HG02884 (cell line): ENCODE measurements around the gene SPATA19.
"Not testable (repeated sequence)": the region's sequence is repeated elsewhere in the genome, so short reads cannot be mapped to it uniquely, and the experiment has no call there.

Experiments used
- ATAC-seq: cut with Tn5 transposase; IDR thresholded peaks from one replicate; pipeline ENCODE4 v1.9.1; 2021; ENCODE audit warnings: mild to moderate bottlenecking, moderate library complexity; ENCODE audit not compliant: unreplicated experiment

The SPATA19 gene, protein sequence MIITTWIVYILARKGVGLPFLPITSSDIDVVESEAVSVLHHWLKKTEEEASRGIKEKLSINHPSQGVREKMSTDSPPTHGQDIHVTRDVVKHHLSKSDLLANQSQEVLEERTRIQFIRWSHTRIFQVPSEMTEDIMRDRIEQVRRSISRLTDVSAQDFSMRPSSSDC

DNA sequence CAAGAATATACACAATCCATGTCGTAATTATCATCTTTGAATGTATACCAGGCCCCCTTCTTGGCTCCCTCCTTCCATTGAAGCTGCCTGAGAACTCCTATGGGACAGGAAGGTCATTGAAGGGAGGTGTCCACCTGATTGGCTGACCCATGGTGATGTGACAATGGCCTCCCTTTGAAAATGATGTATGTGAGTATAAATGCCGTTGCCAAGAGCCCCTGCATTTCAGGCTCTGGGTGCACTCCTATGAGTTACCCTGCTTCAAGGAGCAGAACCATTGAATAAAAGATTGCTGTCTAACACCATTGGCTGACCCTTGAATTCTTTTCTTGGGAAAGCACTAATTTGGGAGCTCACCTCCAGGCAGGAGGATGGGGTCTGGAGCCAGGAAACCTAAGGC lies at the start of gene SPATA19:
TSS of gene SPATA19 (minus strand) at position 101 of the 400 bp plus-strand sequence. CDS start at position 34, 67 bp downstream.
- ATAC-seq: no peak

DNA sequence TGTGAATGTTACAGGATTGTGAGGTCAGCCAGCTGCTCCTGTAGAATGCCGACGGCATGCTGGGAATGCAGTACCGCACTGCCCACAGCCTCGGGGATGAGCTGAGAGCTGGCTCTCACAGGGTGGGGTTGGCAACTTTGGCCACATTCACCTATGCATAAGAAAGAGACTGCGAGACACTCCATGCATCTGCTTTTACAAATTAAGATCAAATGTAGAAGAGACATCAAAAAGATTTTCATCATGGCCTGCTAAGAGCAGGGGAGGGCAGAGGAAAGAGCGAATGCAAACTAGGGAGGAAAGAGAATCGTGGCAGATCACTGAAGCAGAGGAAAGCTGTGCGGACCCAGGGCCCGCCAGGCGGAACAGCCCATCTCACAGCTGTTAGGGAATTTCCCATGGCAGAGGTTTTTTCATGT lies 49.8 kb upstream of the SPATA19 start:
- ATAC-seq: peak; percentile 53

DNA sequence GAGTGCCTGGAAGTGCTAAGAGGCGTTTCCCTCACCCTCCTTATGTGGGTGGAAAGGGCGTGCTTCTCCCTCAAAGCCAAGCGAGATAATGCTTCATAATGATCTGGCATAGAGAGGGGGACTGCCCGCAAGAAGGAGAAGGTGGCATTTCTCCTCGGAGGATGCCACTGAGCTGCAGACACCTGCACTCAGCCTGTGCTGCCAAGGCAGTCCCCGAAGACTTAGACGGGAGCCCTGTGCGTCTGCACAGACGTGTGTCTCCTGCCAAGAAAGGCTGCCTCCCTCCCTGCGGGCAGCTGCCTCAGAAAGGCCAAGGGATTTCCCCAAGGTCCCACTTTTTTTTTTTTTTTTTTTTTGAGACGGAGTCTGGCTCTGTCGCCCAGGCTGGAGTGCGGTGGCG lies 48.1 kb upstream of the SPATA19 start:
- no peak for ATAC-seq

DNA sequence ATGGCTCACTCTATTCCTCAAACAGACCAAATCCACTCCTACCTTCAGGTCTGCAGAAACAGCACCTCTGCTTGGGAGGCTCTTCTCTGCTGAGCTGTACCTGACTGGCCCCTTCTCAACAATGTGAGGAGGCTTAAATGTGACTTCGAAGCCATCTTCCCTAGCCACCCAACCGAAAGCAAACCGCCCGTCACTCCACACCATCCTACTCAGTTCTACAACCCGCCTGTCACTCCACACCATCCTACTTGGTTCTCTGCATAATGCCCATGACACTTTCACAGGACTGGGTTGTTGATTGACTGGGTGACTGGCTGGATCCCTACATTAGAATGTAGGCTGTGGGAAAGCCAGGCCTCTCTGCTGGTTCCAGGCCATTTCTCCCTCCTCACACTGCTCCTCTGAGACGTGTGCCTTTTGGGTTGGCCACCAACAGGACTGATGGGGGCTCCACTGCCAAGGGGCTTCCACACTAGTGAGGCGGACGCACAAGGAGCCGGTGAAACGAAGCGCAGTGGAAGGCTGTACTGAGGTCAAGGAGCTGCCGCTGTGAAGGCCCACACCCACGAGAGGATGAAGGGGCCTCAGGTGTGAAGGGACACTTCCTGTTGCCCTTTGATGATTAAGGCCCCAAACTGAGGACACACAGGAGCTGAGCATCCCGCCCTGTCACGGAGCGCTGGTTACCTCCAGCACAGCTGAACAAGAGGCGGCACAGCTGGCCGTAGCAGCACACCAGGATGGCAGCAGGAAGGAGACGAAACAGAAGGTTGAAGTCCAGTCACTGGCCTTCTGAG lies 47.5 kb upstream of the SPATA19 start:
- ATAC-seq: no peak

DNA sequence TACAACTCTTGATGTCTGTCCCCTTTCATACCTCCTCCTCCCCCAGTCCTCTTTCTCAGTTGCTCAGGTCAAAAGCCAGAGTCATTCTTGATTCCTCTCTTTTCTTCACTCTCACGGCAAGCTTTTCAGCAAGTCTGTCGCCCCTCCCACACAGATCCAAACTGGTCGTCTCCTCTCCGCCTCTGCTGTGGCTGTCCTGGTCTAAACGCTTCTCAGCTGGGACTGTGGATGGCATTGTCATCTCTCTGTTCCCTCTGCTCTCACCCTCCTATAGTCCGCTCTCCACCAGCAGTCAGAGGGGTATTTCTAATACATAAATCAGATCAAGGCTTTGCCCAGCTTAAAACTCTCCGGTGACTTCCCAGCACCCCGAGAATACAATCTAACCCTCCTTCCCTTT lies 46.8 kb upstream of the SPATA19 start:
- ATAC-seq: no peak

DNA sequence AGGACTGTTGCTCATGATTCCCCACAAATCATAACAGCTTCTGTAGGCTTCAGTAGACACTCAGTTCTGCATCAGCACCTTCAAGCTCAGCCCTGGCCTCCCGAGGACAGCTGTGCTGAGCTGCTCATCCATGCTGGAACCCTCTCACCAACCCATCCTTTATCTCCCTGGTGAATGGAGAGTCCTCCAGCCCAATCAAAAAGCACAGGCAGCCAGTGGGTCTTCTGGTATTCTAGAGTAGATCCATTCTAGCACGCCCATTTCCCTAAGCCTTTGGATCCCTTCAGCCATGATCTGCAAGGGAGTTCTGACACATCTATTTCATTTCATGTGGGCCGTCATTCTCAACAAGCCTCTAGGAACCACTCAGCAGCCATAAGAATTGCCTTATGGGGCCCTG lies 44.6 kb upstream of the SPATA19 start:
- no peak for ATAC-seq

DNA sequence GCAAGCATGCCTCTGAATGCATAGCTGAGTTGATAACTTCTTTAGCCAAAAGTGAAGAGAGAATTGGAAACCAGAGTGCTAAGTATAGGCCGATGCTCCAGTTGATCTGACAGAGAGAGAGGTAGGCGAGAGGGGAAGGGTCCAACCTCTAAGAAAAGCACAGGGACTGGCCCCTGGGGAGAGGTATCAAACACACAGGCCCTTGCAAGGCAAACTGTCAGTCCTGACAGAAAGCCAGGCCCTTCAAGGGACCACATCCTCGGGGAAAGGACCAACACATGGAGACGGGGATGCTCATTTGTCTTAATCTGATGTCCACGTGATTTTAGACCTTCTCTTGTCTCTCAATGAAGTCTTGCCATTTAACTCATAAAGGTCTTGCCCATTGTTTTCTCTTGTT lies 43.9 kb upstream of the SPATA19 start:
- ATAC-seq: no peak

DNA sequence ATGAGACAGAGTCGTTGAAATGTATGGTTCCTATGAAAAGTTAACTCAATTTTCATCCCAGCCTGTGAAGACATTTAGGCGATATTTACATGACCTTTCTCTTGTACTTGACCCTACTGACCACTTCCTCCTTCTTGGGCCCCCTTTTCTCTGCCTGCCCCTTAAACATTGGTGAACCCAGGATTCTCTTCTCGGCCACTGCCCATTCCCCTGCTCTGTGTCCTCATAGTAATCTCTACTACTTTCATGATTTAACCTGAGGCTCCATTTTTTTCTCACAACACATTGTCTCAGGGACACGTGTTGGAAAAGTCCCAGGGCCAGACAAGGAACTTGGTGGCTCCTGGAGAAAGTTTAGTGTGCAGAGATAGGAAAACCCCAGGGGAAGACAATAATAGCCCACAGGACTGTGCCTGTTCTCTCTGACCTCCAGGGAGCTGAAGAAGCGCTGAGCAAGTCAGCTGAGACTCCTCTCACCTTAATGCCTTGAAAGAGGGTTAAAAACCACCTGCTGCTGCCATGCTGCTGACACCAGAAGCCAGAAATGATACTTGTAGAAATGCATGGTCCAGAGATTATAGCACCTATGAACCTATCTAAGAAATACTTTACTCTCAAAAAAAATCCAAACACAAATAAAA lies 42.5 kb upstream of the SPATA19 start:
- no peak for ATAC-seq

DNA sequence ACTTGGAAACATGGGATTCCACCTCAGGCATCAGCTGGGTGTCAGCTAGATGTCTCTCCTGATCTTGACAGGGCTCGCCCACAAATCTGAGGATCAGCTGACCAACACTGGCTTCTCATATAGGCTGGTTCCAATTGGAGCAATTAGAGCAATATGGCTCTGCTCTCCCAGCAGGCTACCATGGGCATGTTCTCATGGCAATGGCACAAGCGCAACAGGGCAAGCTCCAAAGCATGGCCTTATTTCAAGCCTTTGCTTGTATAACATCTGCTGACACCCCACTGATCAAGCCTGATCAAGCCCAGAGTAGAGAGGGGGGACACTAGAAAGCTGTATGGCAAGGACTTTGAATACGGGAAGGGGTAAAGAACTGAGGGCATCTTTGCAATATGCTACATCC lies 40.7 kb upstream of the SPATA19 start:
- ATAC-seq: no peak

DNA sequence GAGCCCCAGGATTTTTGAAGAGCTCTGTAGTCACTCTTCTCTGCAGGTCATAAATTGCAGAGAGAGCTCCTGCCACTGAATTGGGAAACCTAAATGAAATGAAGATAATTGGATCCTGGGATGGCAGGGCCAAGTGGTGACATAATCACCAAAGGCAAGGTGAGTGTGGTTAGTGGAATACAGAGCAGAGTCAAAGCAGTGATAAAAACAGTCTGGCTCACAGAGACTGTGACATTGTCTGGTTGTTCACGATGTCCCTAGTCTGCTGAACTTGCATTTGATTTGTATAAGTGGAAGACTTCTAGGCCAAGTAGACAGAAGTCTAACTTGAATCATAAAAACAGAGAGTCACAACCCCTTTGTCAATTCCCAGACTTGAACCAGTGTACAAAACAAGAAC lies 26.8 kb upstream of the SPATA19 start:
- ATAC-seq: no peak

DNA sequence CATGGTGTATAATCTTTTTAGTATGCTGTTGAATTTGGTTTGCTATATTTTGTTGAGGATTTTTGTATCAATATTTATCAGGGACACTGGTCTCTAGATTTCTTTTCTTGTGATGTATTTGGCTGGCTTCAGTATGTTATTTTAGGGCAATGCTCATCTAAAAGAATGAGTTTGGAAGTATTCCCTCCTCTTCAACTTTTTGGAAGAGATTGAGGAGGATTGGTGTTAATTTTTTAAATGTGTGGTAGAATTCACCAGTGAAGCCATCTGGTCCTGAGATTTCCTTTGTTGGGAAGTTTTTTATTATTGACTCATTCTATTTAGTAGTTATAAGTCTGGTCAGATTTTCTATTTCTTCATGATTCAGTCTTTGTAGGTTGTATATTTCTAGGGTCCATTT lies 22.1 kb upstream of the SPATA19 start:
- no peak for ATAC-seq

DNA sequence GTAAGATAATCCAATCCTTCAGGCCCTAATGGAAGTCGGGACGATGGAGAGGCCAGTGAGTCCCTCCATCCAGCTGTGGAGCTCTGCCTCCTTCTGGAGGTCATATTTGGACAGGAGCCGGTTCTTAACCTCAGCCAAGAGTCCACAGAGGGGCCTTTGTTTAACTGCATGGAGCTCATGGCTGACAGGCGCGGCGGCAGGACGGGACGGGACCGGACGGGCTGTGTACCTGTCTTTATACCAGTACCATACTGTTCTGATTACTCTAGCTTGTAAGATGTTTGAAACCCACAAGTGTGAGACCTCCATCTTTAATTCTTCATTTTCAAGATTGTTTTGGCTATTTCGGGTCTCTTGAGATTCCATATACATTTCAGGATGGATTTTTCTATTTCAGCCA lies 20.2 kb upstream of the SPATA19 start:
- no peak for ATAC-seq

DNA sequence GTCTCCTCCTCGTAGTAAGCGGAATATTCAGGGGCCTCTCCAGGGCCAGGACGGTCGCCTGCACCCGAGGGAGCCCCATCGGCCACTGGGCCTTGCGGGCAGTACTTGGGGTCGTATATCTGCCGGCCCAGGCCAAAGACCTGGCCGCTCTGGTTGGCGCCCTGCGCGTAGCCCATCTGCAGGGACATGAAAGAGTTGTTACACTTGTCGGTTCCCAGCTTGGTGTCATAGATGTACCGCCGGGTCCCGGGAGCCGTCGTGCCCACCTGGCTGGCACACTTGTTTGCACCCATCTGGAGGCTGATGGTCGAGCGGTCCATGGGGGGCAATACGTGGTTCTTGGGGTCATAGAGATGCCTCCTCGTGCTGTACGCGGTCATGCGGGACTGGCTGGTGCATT lies 19.4 kb upstream of the SPATA19 start:
- no peak for ATAC-seq

DNA sequence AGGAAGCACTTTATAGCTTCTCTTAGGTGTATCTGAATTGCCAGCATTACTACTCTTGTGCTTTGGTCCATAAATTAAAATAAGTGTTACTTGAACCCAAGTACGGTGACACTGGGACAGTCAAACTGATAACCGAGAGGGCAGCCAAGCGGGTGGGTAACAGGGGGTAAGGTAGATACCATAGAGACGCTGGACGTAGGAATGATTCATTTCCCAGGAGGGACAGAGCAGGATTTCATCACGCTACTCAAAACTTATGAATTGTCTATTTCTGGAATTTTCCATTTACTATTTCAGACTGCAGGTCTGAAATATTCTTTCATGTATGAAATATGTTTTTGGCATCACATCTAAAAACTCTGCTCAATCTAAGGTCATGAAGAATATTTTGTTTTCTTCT lies 14.8 kb upstream of the SPATA19 start:
- no peak for ATAC-seq

DNA sequence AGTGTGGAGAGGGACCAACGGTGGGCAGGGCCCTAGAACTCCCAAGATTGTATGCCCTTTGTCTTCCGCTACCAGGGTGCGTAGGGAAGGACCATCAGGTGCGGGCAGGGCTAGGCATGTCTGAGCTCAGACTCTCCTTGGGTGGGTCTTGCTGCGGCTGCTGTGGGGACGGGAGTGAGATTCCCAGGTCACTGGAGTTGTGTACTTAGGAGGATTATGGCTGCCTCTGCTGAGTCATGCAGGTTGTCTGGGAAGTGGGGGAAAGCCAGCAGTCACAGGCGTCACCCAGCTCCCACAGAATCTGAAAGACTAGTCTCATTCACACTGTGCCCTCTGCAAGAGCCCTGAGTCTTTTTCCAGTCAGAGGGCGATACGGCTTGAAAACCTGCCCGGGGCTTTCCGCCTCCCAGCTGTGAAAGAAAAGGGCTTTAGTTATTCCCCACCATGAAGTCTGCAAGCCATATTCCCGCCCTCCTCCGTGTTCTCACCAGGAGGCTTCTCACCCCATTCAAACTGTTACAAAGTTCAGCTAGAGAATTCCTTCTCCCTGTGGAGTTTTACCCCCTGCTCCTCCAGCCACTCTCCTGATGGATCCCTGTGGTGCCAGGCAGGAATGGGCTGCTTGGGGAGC lies 9.1 kb upstream of the SPATA19 start:
- ATAC-seq: not testable (repeated sequence)

DNA sequence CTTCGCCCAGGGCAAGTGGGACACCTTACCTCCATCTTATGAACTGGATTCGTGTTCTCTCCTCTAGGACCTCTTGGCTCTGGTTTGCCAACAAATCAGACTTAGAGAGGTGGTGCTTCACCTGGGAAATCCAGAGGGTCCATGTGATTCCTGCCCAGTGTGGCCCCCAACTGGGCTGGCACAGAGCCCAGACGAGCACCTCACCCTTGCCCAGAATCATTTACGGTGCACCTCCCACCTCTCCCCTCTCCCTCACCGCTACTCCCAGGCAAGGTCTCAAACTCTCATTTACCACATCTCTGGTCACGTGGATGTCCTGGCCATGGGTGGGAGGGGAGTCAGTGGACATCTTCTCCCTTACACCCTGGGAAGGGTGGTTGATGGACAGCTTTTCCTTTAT lies 1.1 kb downstream of the SPATA19 start:
- no peak for ATAC-seq

DNA sequence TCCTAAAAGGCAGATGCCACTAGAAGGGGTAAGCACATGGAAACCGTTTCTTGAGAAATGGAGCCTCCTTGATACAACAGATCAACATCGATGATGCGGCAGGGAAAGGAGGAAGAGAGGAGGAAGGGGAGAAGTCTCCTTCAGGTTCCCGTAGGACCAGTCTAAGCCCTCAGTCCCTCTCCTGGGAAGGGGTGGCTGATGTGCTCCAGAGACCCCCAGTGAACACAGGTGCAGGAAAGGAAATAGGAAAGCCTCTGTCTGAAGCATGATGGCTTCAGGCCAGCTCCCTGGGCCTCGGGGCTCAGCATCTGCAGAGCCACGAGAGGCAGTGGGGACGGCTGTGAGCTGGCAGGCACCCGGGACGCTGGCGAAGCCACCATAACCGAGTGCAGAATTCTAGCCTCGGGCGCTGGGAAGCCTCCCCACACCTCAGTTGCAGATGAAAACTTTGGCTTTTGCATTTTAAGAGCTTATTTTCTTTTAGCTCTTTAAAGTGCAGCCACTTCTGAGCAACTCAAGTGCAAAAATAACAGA lies 1.8 kb downstream of the SPATA19 start:
- ATAC-seq: no peak

DNA sequence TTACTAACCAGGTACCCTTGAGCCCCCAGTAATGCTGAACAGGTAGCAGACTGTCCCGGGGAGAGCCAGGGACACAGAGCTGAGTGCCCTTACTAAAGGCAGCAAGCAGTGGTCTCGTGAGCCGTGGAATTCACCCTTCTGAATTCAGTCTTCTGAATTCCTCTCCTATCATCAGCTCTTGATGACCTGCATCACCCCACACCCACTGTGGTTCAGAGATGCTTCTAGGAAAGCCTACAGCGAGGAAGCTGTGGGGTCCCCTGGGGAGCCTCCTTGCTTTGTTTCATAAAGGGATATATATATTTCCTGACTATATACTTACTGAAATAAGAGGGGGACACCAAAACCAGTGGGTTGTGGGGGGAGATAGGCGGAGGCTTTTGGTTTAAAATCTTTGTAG lies 2.6 kb downstream of the SPATA19 start:
- no peak for ATAC-seq

DNA sequence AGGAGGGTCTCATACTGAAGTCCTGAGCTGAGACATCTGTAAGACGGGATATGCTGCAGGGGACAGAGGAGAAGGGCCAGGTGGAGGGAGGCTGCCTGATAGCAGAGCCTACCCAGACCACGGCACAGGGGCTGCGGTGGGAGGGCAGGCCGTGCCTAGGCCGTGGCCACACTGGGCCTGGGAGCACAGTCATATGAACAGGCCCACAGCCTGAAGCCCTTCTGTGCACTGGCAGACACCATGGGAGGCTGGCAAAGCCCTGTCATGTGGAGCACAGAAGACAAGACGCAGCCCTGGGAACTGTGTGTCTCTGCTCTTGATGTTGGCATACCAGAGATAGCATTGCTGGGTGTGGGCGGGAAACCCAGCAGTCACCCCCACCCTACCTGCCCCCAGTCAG lies 3.3 kb downstream of the SPATA19 start:
- ATAC-seq: no peak

DNA sequence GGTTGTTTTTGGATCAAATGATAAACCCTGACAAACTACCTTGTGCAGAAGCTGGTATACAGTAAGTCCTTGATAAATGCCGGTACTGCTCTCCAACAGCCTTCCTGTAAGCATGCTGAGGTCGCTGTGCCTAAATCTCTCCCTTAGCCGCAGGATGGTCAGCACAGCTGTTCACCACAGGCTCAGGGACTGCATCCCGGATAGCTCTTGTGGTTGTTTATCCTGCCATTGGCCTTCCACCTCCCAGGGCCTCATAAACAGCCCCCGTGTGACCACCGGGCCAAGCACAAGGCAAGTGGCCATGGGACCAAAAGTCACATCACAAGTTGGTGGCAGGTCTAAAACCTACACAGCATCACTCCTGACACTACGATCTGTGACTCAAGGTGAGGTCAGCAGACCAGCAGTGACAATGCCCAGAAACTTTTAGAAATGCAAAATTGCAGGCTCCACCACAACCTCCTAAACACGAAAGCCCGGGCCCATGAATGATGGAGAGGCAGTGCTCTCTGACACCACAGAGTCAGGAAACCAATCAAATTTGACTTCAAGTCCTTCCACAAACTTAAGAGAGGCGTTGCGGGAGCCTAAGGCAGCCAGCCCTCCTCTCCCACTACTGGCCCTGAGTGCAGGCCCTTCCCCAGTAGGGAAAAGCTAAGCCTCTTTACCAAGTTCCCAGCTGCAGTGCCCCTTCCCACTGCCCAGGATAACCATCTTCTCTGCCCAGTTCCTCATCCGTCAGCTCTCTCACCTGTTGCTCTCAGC lies 3.9 kb downstream of the SPATA19 start:
- no peak for ATAC-seq

DNA sequence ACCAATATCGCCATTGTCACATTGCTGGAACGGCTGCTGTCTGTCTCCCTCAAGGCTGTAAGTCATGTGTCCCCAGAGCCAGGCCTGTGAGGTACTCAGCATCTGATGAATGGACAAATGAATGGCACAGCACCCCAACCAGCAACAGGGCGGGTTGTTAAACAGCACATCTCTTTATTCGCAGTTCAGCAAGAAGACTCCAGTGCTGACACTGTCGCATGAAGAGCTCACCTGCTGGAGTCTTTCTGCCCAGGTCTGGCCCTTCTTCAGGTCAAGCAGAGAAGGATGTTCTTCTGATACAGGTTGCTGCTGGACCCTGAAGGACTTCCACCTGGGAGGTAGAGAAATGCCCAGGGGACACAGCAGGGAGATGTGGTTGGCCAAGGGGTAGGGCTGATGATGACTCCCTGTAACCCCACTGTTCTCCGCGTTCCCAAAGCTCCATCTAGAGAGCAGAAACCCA lies 4.8 kb downstream of the SPATA19 start:
- no peak for ATAC-seq
